ENCODE measurements around the gene ATF2.

The ATF2 gene

DNA sequence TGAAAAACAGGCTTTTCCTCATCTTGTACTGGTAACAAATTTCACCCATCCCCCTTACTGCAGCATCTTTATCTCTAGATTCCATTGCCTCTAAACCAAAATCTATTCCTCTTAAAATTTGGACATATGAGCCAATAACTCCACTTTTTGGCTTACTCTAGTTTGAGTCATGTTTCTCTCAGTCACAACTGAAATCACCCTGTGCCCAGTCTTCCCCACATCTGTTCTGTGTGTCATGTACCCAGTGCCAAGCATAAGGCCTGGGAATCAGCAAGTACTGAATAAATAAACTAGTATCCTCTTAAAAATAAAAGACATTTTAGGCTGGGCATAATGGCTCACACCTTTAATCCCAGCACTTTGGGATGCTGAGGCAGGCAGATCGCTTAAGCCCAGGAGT is 142.1 kb downstream of the ATF2 start:
- no peak for DNase-seq (ENCODE audit: low read depth)

GRCh38 chr2:175025233-175025632 is 142.8 kb downstream of the ATF2 start:
- no peak for DNase-seq (ENCODE audit: low read depth)

- no peak for DNase-seq (ENCODE audit: low read depth)
Observed at GRCh38 chr2:175022923-175023322, 145.1 kb downstream of the ATF2 start.
